Transverse colon (tissue), 3 donors: ENCODE results near the gene RAI1.

Experiments used
- EP300 ChIP-seq: sonication (generic); formaldehyde crosslinking; IDR thresholded peaks from one replicate; pipeline ENCODE4 v1.6.1; 2017; ENCODE audit warnings: antibody characterized with exemption, low read depth
- TF ChIP-seq, protein P1 (sequence below), 5 experiments: fragments of 200-600 bp in 3 of 5; fragments of 450-650 bp in 2 of 5; sonication (generic) in 3 of 5; IDR thresholded peaks; 1 replicate in 2 of 5; 2 replicates in 3 of 5; pipeline ENCODE4 v1.5.1; 2016 to 2017; ENCODE audit warnings: antibody characterized with exemption in 5 of 5, inconsistent platforms in 3 of 5, mild to moderate bottlenecking in 2 of 5, moderate library complexity in 1 of 5

GRCh38 chr17:17667231-17667630 is 14.0 kb upstream of the RAI1 start:
- TF ChIP-seq, protein P1, sequence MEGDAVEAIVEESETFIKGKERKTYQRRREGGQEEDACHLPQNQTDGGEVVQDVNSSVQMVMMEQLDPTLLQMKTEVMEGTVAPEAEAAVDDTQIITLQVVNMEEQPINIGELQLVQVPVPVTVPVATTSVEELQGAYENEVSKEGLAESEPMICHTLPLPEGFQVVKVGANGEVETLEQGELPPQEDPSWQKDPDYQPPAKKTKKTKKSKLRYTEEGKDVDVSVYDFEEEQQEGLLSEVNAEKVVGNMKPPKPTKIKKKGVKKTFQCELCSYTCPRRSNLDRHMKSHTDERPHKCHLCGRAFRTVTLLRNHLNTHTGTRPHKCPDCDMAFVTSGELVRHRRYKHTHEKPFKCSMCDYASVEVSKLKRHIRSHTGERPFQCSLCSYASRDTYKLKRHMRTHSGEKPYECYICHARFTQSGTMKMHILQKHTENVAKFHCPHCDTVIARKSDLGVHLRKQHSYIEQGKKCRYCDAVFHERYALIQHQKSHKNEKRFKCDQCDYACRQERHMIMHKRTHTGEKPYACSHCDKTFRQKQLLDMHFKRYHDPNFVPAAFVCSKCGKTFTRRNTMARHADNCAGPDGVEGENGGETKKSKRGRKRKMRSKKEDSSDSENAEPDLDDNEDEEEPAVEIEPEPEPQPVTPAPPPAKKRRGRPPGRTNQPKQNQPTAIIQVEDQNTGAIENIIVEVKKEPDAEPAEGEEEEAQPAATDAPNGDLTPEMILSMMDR (IDR thresholded peaks at IDR 0.05): no peak
- no peak for TF ChIP-seq EP300
